Colonic mucosa (tissue), 4 donors: ENCODE measurements around the gene CFB. TPM values are rescaled to one million over a fixed set of nuclear protein-coding genes. Genes with fewer than 3 reads are reported as not detected.
"Not testable (repeated sequence)": the region's sequence is repeated elsewhere in the genome, so short reads cannot be mapped to it uniquely, and the experiment has no call there.

Experiments used
- DNase-seq: peaks from one replicate; pipeline ENCODE4 v3.0.0-alpha.2; 2020
- H3K27ac ChIP-seq: fragments of 200-600 bp; one replicate; pipeline ENCODE4 v1.8.0; 2021
- H3K27me3 ChIP-seq: fragments of 200-600 bp; one replicate; pipeline ENCODE4 v1.8.0; 2021
- H3K36me3 ChIP-seq: fragments of 200-600 bp; one replicate; pipeline ENCODE4 v1.8.0; 2021
- H3K4me1 ChIP-seq: fragments of 200-600 bp; one replicate; pipeline ENCODE4 v1.8.0; 2021; ENCODE audit warnings: mild to moderate bottlenecking
- H3K4me3 ChIP-seq: fragments of 200-600 bp; one replicate; pipeline ENCODE4 v1.8.0; 2021
- H3K9ac ChIP-seq, 2 donors: one replicate each; pipeline ENCODE4 v1.7.0; 2013; ENCODE audit warnings: control low read depth in 2 of 2, low read depth in 2 of 2, low read length in 2 of 2
- H3K9me3 ChIP-seq: fragments of 200-600 bp; one replicate; pipeline ENCODE4 v1.8.0; 2021
- intact Hi-C: fragments of 100-400 bp; cut with DNase I; formaldehyde crosslinking; loops from one replicate; pipeline ENCODE4 v1.14.1; 2022
- microRNA-seq: library from miRNA; unstranded; fragments of <30 nt; microRNA quantifications from one replicate; pipeline ENCODE4, GENCODE V29; 2019
- total RNA-seq, 2 donors: library from RNA; stranded (reverse); fragmentation: NEBNext Ultra II Directional in 1 of 2; extraction: Animal tissue kit (Norgen Biotek cat#: 25700) in 1 of 2; gene quantifications; one replicate each; pipeline ENCODE4 v1.2.1, GENCODE V29; 2021
- TF ChIP-seq, protein P1 (sequence below): fragments of 200-600 bp; IDR thresholded peaks from one replicate; pipeline ENCODE4 v1.8.0; 2022; ENCODE audit warnings: antibody characterized with exemption, mild to moderate bottlenecking
- donor health status: healthy.
- donor health status: DM: no; HTN: no; CAD: no.
- donor health status: DM: no; HTN: no; CAD: no.

CFB gene
- total RNA-seq, 2 donors from 2014 or later = 20.4 to 60.6 TPM

DNA sequence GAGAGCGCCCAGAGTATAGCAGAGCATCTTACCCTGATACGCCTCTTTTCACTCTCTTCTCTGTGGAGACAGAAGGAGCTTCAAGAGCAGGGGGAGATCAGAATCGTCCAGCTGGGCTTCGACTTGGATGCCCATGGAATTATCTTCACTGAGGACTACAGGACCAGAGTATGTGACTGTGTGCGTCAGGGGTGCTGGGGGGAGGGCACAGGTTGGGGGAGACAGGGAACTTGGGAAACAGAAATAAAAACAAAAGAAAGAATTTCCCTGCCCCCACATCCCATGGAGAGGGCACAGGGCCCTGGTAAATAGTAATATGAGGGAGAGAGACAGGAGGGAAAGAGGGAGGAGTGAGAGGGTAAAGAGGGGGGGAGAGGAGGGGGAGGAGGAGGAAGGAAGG lies 32.9 kb downstream of the CFB start:
- TF ChIP-seq, protein P1, sequence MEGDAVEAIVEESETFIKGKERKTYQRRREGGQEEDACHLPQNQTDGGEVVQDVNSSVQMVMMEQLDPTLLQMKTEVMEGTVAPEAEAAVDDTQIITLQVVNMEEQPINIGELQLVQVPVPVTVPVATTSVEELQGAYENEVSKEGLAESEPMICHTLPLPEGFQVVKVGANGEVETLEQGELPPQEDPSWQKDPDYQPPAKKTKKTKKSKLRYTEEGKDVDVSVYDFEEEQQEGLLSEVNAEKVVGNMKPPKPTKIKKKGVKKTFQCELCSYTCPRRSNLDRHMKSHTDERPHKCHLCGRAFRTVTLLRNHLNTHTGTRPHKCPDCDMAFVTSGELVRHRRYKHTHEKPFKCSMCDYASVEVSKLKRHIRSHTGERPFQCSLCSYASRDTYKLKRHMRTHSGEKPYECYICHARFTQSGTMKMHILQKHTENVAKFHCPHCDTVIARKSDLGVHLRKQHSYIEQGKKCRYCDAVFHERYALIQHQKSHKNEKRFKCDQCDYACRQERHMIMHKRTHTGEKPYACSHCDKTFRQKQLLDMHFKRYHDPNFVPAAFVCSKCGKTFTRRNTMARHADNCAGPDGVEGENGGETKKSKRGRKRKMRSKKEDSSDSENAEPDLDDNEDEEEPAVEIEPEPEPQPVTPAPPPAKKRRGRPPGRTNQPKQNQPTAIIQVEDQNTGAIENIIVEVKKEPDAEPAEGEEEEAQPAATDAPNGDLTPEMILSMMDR = no peak
- H3K9me3 ChIP-seq = no peaks in the 10 kb centered on the region
- no peaks in the 10 kb centered on the region for H3K27me3 ChIP-seq
- H3K27ac ChIP-seq = no peak overlapping the region
- no peak for DNase-seq
- H3K4me3 ChIP-seq = no peak overlapping the region
- intact Hi-C loops = no loop called here
- H3K9ac ChIP-seq = no peak overlapping the region
- H3K4me1 ChIP-seq = no peaks in the 10 kb centered on the region
- H3K36me3 ChIP-seq = no peaks in the 10 kb centered on the region

DNA sequence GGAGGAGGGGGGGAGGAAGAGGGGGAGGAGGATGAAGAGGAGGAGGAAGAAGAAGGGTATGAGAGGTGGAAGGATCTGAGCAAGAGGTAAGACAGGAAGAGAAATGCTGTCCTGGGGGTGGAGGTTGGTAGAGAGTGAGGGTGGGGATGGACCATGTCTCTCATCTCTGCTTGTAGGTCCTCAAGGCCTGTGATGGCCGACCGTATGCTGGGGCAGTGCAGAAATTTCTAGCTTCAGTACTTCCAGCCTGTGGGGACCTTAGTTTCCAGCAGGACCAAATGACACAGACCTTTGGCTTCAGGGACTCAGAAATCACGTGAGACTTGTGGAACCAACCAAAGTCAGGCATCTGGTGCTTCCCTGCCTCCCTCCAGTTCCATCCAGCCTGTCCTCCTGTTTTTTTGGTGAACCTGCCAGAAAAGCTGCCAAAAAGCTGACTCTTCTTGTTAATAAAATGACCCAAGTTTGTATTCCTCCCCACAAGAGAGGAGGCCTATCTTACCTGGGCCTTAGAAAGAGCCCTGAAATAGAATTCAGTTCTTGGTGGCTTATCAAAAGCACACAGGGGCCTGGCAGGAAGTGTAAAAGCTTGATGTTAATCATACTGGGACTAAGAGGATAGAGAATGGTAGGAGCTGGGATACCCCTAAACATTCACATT lies 33.5 kb downstream of the CFB start:
- no peak overlapping the region for H3K27ac ChIP-seq

DNA sequence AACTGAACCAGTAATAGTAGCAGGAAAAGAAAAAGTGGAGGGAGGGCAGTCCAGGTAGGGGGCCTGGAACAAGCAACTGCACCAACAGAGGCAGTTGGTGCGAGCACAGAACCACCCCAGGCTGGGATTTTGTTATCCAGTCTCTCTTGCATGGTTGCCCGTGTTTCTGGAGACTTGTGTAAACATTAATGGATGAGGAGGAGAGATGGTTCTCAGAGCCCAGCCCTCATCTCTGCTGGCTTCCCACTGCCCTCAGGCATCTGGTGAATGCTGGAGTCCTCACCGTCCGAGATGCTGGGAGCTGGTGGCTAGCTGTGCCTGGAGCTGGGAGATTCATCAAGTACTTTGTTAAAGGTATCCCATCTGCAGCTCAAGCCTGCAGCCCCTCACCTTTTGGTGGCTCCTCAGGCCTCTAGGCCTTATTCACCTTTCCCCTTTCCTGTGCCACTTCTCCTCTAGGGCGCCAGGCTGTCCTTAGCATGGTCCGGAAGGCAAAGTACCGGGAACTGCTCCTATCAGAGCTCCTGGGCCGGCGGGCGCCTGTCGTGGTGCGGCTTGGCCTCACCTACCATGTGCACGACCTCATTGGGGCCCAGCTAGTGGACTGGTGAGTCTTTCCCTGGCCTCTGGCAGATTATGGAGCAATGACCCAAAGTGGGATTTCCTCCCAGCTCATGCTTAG lies 34.4 kb downstream of the CFB start:
- H3K27me3 ChIP-seq, H3K9me3 ChIP-seq, H3K27ac ChIP-seq, H3K4me3 ChIP-seq, intact Hi-C loops, H3K9ac ChIP-seq, H3K36me3 ChIP-seq, H3K4me1 ChIP-seq, DNase-seq: not testable (repeated sequence)

More for the DNA sequence above, 33.5 kb downstream of the CFB start:
- no peaks in the 10 kb centered on the region for H3K36me3 ChIP-seq
- intact Hi-C loops = no loop called here
- no peak overlapping the region for H3K9ac ChIP-seq
- DNase-seq = no peak
- H3K27me3 ChIP-seq = no peaks in the 10 kb centered on the region
- no peaks in the 10 kb centered on the region for H3K9me3 ChIP-seq
- no peaks in the 10 kb centered on the region for H3K4me1 ChIP-seq
- TF ChIP-seq, protein P1 = no peak
- H3K4me3 ChIP-seq = no peak overlapping the region

DNA sequence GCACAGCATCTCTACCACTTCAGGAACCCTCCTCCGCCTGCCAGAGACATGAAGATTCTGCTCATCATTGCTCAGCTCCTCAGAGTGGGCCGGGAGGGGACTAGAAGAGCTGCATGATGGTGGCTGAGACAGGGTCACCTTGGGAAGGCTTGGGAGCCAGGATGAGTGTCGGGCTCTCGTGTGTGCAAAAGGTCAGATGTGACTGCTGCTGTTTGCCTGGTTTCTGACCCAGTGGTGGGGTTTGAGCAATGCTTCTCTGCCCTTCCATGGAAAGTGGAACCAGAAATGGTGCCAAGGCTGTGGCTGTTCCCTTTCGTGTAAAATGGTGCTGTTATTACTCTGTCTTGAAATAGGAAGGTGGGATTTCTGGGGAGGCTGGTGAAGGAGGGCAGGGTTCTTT lies 35.1 kb downstream of the CFB start:
- H3K27me3 ChIP-seq, H3K9me3 ChIP-seq, H3K4me3 ChIP-seq, H3K4me1 ChIP-seq, intact Hi-C loops, H3K36me3 ChIP-seq, H3K9ac ChIP-seq, DNase-seq, H3K27ac ChIP-seq: not testable (repeated sequence)

DNA sequence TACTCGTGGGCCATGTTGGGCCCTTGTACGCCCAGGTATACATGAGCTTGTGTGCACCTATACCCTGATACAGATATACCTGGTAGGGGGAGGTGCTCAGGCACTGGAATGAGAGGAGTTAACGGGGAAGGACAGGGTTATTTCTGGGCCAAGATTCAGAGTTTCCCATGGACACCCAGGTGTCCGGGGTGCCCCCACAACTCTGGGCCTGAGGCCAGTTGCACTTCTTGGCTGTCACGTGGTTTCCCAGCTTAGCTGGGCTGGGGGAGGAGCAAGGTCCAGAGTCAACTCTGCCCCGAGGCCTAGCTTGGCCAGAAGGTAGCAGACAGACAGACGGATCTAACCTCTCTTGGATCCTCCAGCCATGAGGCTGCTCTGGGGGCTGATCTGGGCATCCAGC lies 35.8 kb downstream of the CFB start, which contains the start of gene C4A:
Gene C4A (plus strand): TSS at position 314 of the 400 bp plus-strand sequence. CDS start 51 bp downstream, at position 365.
- H3K9me3 ChIP-seq, DNase-seq, H3K27me3 ChIP-seq, H3K9ac ChIP-seq, H3K4me3 ChIP-seq, intact Hi-C loops, H3K36me3 ChIP-seq, H3K4me1 ChIP-seq, H3K27ac ChIP-seq: not testable (repeated sequence)

DNA sequence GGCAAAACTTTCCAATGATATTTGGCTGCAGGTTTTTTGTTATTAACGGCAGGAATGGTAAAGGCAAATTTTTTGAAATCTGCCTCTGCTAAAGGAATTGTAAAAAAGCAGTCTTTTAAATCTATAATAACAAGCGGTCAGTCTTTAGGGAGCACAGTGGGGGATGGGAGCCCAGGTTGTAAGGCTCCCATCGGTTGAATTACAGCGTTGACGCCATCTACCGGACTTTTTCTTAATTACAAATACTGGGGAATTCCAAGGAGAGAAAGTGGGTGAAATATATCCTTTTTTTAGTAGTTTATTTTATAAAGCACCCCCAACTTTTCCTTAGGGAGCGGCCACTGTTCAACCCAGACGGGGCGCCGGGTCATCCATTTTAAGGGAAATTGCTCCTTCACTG lies 43.5 kb downstream of the CFB start:
- intact Hi-C loops, DNase-seq: not testable (repeated sequence)

DNA sequence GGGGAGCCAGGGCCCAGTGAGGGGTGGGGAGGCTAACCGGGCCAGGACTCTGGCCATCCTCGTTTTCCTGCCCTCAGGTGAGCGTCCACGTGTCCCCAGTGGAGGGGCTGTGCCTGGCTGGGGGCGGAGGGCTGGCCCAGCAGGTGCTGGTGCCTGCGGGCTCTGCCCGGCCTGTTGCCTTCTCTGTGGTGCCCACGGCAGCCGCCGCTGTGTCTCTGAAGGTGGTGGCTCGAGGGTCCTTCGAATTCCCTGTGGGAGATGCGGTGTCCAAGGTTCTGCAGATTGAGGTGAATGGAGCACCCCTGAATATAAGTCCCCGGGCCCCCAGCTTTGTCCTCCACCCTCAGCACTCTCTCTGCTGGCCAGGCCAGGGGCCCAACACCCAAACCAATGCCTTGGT lies 48.5 kb downstream of the CFB start:
- H3K4me3 ChIP-seq, H3K27me3 ChIP-seq, H3K27ac ChIP-seq, H3K9ac ChIP-seq, H3K4me1 ChIP-seq, DNase-seq, H3K36me3 ChIP-seq, intact Hi-C loops, H3K9me3 ChIP-seq: not testable (repeated sequence)

More for the DNA sequence above, 43.5 kb downstream of the CFB start:
- not testable (repeated sequence) for H3K9me3 ChIP-seq, H3K36me3 ChIP-seq, H3K27me3 ChIP-seq, H3K4me1 ChIP-seq, H3K4me3 ChIP-seq, H3K27ac ChIP-seq, H3K9ac ChIP-seq

DNA sequence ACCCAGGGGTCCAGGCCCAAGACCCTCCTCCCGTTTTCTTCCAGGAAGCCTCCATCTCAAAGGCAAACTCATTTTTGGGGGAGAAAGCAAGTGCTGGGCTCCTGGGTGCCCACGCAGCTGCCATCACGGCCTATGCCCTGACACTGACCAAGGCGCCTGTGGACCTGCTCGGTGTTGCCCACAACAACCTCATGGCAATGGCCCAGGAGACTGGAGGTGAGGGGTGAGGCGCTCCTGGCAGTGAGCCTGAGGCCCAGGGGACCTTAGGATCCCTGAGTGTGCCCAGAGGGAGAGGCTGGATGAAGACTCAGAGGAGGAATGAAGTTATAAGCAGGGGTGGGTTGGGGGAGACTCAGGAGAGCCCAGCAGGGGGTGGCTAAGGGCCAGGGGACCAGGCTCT lies 50.5 kb downstream of the CFB start:
- DNase-seq, H3K4me3 ChIP-seq, H3K27me3 ChIP-seq, H3K36me3 ChIP-seq, intact Hi-C loops, H3K9ac ChIP-seq, H3K4me1 ChIP-seq, H3K27ac ChIP-seq, H3K9me3 ChIP-seq: not testable (repeated sequence)

Small RNA genes within 50 kb of the gene (microRNA-seq; reads per million reads assigned to microRNA genes)
- gene MIR1236 = not detected

Other genes with a start within 250 kb of the CFB start
- gene ABHD16A, start 242.8 kb upstream of the CFB start, total RNA-seq = 10 to 100 TPM; 56.8 to 65.2 TPM
- gene LY6G6F, start 239.2 kb upstream of the CFB start, total RNA-seq = not detected
- gene LY6G6D, start 230.7 kb upstream of the CFB start, total RNA-seq = not detected
- gene LY6G6C, start 224.3 kb upstream of the CFB start, total RNA-seq = 1 to 10 TPM in 1 of 2 donors, not detected in 1; 2.3 TPM
- under 1 TPM; 0.19 to 0.57 TPM for gene MPIG6B, start 222.7 kb upstream of the CFB start, total RNA-seq
- 10 to 100 TPM; 92.1 to 98.7 TPM for gene DDAH2, start 216.8 kb upstream of the CFB start, total RNA-seq
- gene CLIC1, start 209.6 kb upstream of the CFB start, total RNA-seq = 100 to 1,000 TPM; 622 to 646 TPM
- 10 to 100 TPM; 13.3 to 34.2 TPM for gene MSH5, start 206.1 kb upstream of the CFB start, total RNA-seq
- gene SAPCD1, start 183.4 kb upstream of the CFB start, total RNA-seq = 1 to 10 TPM; 1.7 to 8.9 TPM
- 10 to 100 TPM in 1 of 2 donors, 1 to 10 TPM in 1; 6.1 to 10.1 TPM for gene VWA7, start 168.8 kb upstream of the CFB start, total RNA-seq
- gene VARS1, start 150.3 kb upstream of the CFB start, total RNA-seq = 100 to 1,000 TPM in 1 of 2 donors, 10 to 100 TPM in 1; 40.8 to 136 TPM
- gene LSM2, start 139.1 kb upstream of the CFB start, total RNA-seq = 10 to 100 TPM; 37.6 to 61.3 TPM
- 1 to 10 TPM in 1 of 2 donors, under 1 TPM in 1; 0.98 to 1.4 TPM for gene HSPA1L, start 130.8 kb upstream of the CFB start, total RNA-seq
- 100 to 1,000 TPM; 248 to 397 TPM for gene HSPA1A, start 130.6 kb upstream of the CFB start, total RNA-seq
- gene HSPA1B, start 118.4 kb upstream of the CFB start, total RNA-seq = 100 to 1,000 TPM; 278 to 543 TPM
- gene NEU1, start 83.3 kb upstream of the CFB start, total RNA-seq = 10 to 100 TPM; 33.8 to 47.4 TPM
- gene SLC44A4, start 67.1 kb upstream of the CFB start, total RNA-seq = 100 to 1,000 TPM; 546 to 779 TPM
- 10 to 100 TPM; 28.4 to 52.1 TPM for gene EHMT2, start 48.4 kb upstream of the CFB start, total RNA-seq
- gene ZBTB12, start 44.0 kb upstream of the CFB start, total RNA-seq = 1 to 10 TPM; 2.0 to 4.9 TPM
- gene C2, start 18.4 kb upstream of the CFB start, total RNA-seq = 10 to 100 TPM in 1 of 2 donors, 1 to 10 TPM in 1; 7.8 to 15.2 TPM
- gene NELFE, start 12.9 kb downstream of the CFB start, total RNA-seq = 10 to 100 TPM; 50.3 to 55.6 TPM
- 10 to 100 TPM; 52.5 to 81.1 TPM for gene SKIC2, start 13.1 kb downstream of the CFB start, total RNA-seq
- 10 to 100 TPM; 13.0 to 16.1 TPM for gene DXO, start 26.0 kb downstream of the CFB start, total RNA-seq
- gene C4A, start 36.0 kb downstream of the CFB start, total RNA-seq = 10 to 100 TPM; 15.9 to 23.4 TPM
- gene C4B, start 68.7 kb downstream of the CFB start, total RNA-seq = 10 to 100 TPM; 11.9 to 19.4 TPM
- 1 to 10 TPM in 1 of 2 donors, not detected in 1; 3.3 TPM for gene CYP21A2, start 92.3 kb downstream of the CFB start, total RNA-seq
- gene TNXB, start 163.2 kb downstream of the CFB start, total RNA-seq = 10 to 100 TPM in 1 of 2 donors, 1 to 10 TPM in 1; 7.3 to 20.1 TPM
- 100 to 1,000 TPM in 1 of 2 donors, 10 to 100 TPM in 1; 83.3 to 131 TPM for gene ATF6B, start 182.2 kb downstream of the CFB start, total RNA-seq
- 1 to 10 TPM; 5.2 to 8.1 TPM for gene FKBPL, start 184.2 kb downstream of the CFB start, total RNA-seq
- gene PRRT1, start 205.8 kb downstream of the CFB start, total RNA-seq = under 1 TPM; 0.72 to 0.90 TPM
- gene PPT2, start 208.0 kb downstream of the CFB start, total RNA-seq = 10 to 100 TPM; 18.4 to 21.0 TPM
- 10 to 100 TPM; 10.4 to 13.7 TPM for gene EGFL8, start 218.5 kb downstream of the CFB start, total RNA-seq
- gene AGPAT1, start 230.0 kb downstream of the CFB start, total RNA-seq = 10 to 100 TPM; 44.1 to 54.5 TPM
- gene RNF5, start 232.3 kb downstream of the CFB start, total RNA-seq = 10 to 100 TPM; 75.8 to 87.4 TPM
- gene AGER, start 238.2 kb downstream of the CFB start, total RNA-seq = 10 to 100 TPM in 1 of 2 donors, 1 to 10 TPM in 1; 4.1 to 10.1 TPM
- gene PBX2, start 244.1 kb downstream of the CFB start, total RNA-seq = 10 to 100 TPM; 47.5 TPM
- 1 to 10 TPM; 6.7 to 8.6 TPM for gene GPSM3, start 246.5 kb downstream of the CFB start, total RNA-seq